ENCODE results near the gene PWWP2A.

The PWWP2A gene

GRCh38 chr5:160128632-160129031, 9.4 kb upstream of the PWWP2A start:
- no peak for DNase-seq

GRCh38 chr5:160119905-160120266, 636 bp upstream of the PWWP2A start:
- DNase-seq: no peak

- peak; percentile 81 for DNase-seq
Measured at GRCh38 chr5:160118349-160119141, 705 bp downstream of the PWWP2A start.

- no peak for DNase-seq
Measured at GRCh38 chr5:160116991-160117390, 2.3 kb downstream of the PWWP2A start.

GRCh38 chr5:160108124-160108523, 11.1 kb downstream of the PWWP2A start:
- no peak for DNase-seq

GRCh38 chr5:160105686-160106360, 13.4 kb downstream of the PWWP2A start:
- no peak for DNase-seq

GRCh38 chr5:160097991-160098390, 21.3 kb downstream of the PWWP2A start:
- no peak for DNase-seq

GRCh38 chr5:160096178-160096577, 23.1 kb downstream of the PWWP2A start:
- DNase-seq: no peak

- DNase-seq: no peak
Measured at GRCh38 chr5:160092960-160093707, 26.1 kb downstream of the PWWP2A start.

GRCh38 chr5:160092514-160092913, 26.7 kb downstream of the PWWP2A start:
- DNase-seq: no peak

GRCh38 chr5:160090059-160090458, 29.2 kb downstream of the PWWP2A start:
- DNase-seq: no peak

- DNase-seq: no peak
Measured at GRCh38 chr5:160089531-160089930, 29.7 kb downstream of the PWWP2A start.

- no peak for DNase-seq
Measured at GRCh38 chr5:160088805-160089204, 30.4 kb downstream of the PWWP2A start.

GRCh38 chr5:160087199-160087598, 32.1 kb downstream of the PWWP2A start:
- no peak for DNase-seq

GRCh38 chr5:160084144-160084543, 35.1 kb downstream of the PWWP2A start:
- DNase-seq: no peak

- no peak for DNase-seq
Measured at GRCh38 chr5:160083501-160083900, 35.7 kb downstream of the PWWP2A start.

GRCh38 chr5:160082614-160083500, 36.4 kb downstream of the PWWP2A start:
- DNase-seq: no peak

- DNase-seq: no peak
Measured at GRCh38 chr5:160081495-160081894, 37.8 kb downstream of the PWWP2A start.

GRCh38 chr5:160079753-160080152, 39.5 kb downstream of the PWWP2A start:
- no peak for DNase-seq

- no peak for DNase-seq
Measured at GRCh38 chr5:160076997-160077396, 42.3 kb downstream of the PWWP2A start.

GRCh38 chr5:160075073-160075472, 44.2 kb downstream of the PWWP2A start:
- DNase-seq: no peak

- no peak for DNase-seq
Measured at GRCh38 chr5:160071916-160072315, 47.3 kb downstream of the PWWP2A start.

GRCh38 chr5:160071516-160071915, 47.7 kb downstream of the PWWP2A start:
- no peak for DNase-seq
